Cardiac muscle cell (in vitro differentiated cells and primary cell): ENCODE results near the gene RNF141. TPM values are rescaled to one million over a fixed set of nuclear protein-coding genes. Genes with fewer than 3 reads are reported as not detected.
A peak's percentile ranks its signal among the peaks of the same experiment; 100 is the strongest.

Experiments
- DNase-seq, 2 donors: peaks; one replicate each; pipeline versions ENCODE4 v3.0.0 to v3.0.0-alpha.2; 2010 to 2017; ENCODE audit warnings: low read depth in 1 of 2, low spot score in 1 of 2
- H3K27ac ChIP-seq: fragments of 200-600 bp; sonication (generic); 2 replicates; pipeline ENCODE4 v1.5.1; 2016
- H3K27me3 ChIP-seq: fragments of 200-600 bp; sonication (generic); 2 replicates; pipeline ENCODE4 v1.6.0; 2016; ENCODE audit warnings: control low read depth
- H3K36me3 ChIP-seq: fragments of 200-600 bp; sonication (generic); 2 replicates; pipeline ENCODE4 v1.5.1; 2016; ENCODE audit warnings: control low read depth
- H3K4me1 ChIP-seq: fragments of 200-600 bp; sonication (generic); 2 replicates; pipeline ENCODE4 v1.8.1; 2017; ENCODE audit warnings: low read depth, mild to moderate bottlenecking, mixed run types
- H3K4me3 ChIP-seq: fragments of 200-600 bp; sonication (generic); 2 replicates; pipeline ENCODE4 v1.5.1; 2016; ENCODE audit warnings: mild to moderate bottlenecking
- H3K9me3 ChIP-seq: fragments of 200-600 bp; sonication (generic); 2 replicates; pipeline ENCODE4 v1.5.1; 2017; ENCODE audit warnings: low read depth, mild to moderate bottlenecking, control low read depth
- polyA plus RNA-seq: library from polyadenylated mRNA; unstranded; fragments of >200 nt; fragmentation: Nextera tagmentation; extraction: Ambion mirVana; gene quantifications from 2 replicates; pipeline ENCODE4 v1.2.1, GENCODE V29; 2016
- total RNA-seq: library from RNA; depleted of rRNA; stranded (reverse); fragments of >200 nt; gene quantifications from 2 replicates; pipeline ENCODE4 v1.2.3, GENCODE V29; 2016
- TF ChIP-seq, protein P1 (sequence below): IDR thresholded peaks from 2 replicates; pipeline ENCODE4 v1.5.1; 2012; ENCODE audit warnings: low read depth, mild to moderate bottlenecking, low read length

The RNF141 gene
- total and polyA plus RNA-seq, 2 experiments from 2014 or later, result 12.4 to 19.9 TPM

DNA sequence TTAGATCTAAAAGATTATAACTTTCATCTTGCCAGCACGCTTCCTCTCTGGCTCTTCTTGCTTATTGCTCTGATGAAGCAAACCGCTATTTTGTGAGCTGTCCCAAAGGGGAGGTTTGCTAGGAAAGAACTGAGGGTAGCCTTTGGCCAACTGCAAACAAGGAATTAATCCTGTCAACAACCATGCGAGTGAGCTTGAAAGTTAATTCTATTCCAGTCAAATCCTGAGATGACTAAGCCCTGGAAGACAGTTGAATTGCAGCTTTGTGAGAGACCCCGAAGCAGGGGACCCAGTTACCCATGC is 10.3 kb upstream of the RNF141 start:
- Histone ChIP-seq H3K36me3 (no peaks in the 10 kb centered on the region), H3K27ac (no peak overlapping the region), H3K4me3 (no peak overlapping the region), H3K9me3 (no peaks in the 10 kb centered on the region), H3K27me3 (peaks cover 13% of the 10 kb centered on the region), H3K4me1 (no peaks in the 10 kb centered on the region)
- TF ChIP-seq, protein P1, sequence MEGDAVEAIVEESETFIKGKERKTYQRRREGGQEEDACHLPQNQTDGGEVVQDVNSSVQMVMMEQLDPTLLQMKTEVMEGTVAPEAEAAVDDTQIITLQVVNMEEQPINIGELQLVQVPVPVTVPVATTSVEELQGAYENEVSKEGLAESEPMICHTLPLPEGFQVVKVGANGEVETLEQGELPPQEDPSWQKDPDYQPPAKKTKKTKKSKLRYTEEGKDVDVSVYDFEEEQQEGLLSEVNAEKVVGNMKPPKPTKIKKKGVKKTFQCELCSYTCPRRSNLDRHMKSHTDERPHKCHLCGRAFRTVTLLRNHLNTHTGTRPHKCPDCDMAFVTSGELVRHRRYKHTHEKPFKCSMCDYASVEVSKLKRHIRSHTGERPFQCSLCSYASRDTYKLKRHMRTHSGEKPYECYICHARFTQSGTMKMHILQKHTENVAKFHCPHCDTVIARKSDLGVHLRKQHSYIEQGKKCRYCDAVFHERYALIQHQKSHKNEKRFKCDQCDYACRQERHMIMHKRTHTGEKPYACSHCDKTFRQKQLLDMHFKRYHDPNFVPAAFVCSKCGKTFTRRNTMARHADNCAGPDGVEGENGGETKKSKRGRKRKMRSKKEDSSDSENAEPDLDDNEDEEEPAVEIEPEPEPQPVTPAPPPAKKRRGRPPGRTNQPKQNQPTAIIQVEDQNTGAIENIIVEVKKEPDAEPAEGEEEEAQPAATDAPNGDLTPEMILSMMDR, result no peak
- DNase-seq, result no peak

- Histone ChIP-seq H3K27ac (no peak overlapping the region), H3K4me1 (no peaks in the 10 kb centered on the region), H3K9me3 (no peaks in the 10 kb centered on the region), H3K4me3 (no peak overlapping the region), H3K36me3 (no peaks in the 10 kb centered on the region), H3K27me3 (peaks cover 12% of the 10 kb centered on the region)
- TF ChIP-seq, protein P1, result no peak
- DNase-seq, result peak in 1 of 2 donors; percentile 23
These were observed 9.7 kb upstream of the RNF141 start for GRCh38 chr11:10550503-10551289.

- no peak for DNase-seq
- TF ChIP-seq, protein P1, result no peak
- Histone ChIP-seq H3K36me3 (no peaks in the 10 kb centered on the region), H3K9me3 (no peaks in the 10 kb centered on the region), H3K4me1 (peaks cover 4% of the 10 kb centered on the region), H3K27me3 (peaks cover 12% of the 10 kb centered on the region), H3K27ac (no peak overlapping the region), H3K4me3 (no peak overlapping the region)
These were observed 3.8 kb upstream of the RNF141 start for GRCh38 chr11:10544491-10545465.

DNA sequence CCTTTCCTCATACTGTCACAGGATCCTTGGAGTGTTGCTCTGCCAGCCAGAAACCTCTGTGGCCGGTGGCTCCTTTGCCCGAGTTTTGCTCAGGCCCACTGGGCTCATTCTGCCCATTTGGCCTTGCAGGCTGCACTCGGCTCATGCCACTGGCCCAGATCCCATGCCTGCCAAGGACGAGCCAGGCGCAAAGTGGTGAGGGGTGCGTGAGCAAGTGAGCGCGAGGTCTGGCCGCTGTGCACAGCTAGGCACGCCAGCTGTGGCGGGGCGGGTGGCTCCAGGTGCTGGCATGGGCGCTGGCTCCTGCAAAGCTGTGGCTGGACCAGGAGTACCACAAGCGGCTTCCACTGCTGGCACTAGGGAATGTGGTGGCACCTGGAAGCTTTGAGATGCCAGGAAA is 2.8 kb upstream of the RNF141 start:
- no peak overlapping the region for H3K4me3 ChIP-seq
- no peaks in the 10 kb centered on the region for H3K9me3 ChIP-seq
- no peak overlapping the region for H3K27ac ChIP-seq
- H3K36me3 ChIP-seq, result no peaks in the 10 kb centered on the region
- peaks cover 6% of the 10 kb centered on the region for H3K4me1 ChIP-seq
- no peak for DNase-seq
- TF ChIP-seq, protein P1, result no peak
- peaks cover 12% of the 10 kb centered on the region for H3K27me3 ChIP-seq

- H3K9me3 ChIP-seq, result no peaks in the 10 kb centered on the region
- H3K36me3 ChIP-seq, result no peaks in the 10 kb centered on the region
- H3K27me3 ChIP-seq, result peaks cover 3% of the 10 kb centered on the region
- DNase-seq, result no peak
- no peak overlapping the region for H3K27ac ChIP-seq
- peaks cover 6% of the 10 kb centered on the region for H3K4me1 ChIP-seq
- H3K4me3 ChIP-seq, result no peak overlapping the region
- TF ChIP-seq, protein P1, result no peak
These were observed 1.8 kb upstream of the RNF141 start for GRCh38 chr11:10542776-10543175.
